Activated effector memory CD4-positive, alpha-beta T cell treated with anti-CD3 and anti-CD28 coated beads, Interleukin-2, amount 50 U/mL, for 16 hours (primary cell): ENCODE measurements around the gene EPHA4.

ENCODE experiments used
- DNase-seq: peaks from one replicate; pipeline ENCODE4 v3.0.0-alpha.2; 2020

Gene EPHA4

GRCh38 chr2:221501883-221502269, 70.2 kb downstream of the EPHA4 start:
- DNase-seq: no peak

- DNase-seq: no peak
These were observed 70.8 kb downstream of the EPHA4 start for GRCh38 chr2:221501210-221501882.

GRCh38 chr2:221500501-221501209, 71.4 kb downstream of the EPHA4 start:
- DNase-seq: no peak

- no peak for DNase-seq
These were observed 76.4 kb downstream of the EPHA4 start for GRCh38 chr2:221495731-221496130.

- DNase-seq: no peak
These were observed 77.5 kb downstream of the EPHA4 start for GRCh38 chr2:221494556-221494955.

GRCh38 chr2:221493391-221493790, 78.7 kb downstream of the EPHA4 start:
- no peak for DNase-seq

- DNase-seq: no peak
These were observed 79.5 kb downstream of the EPHA4 start for GRCh38 chr2:221492636-221493035.

- no peak for DNase-seq
These were observed 81.5 kb downstream of the EPHA4 start for GRCh38 chr2:221490506-221491060.

GRCh38 chr2:221488136-221488807, 83.8 kb downstream of the EPHA4 start:
- DNase-seq: no peak

GRCh38 chr2:221486106-221486505, 86.0 kb downstream of the EPHA4 start:
- no peak for DNase-seq

- no peak for DNase-seq
These were observed 86.6 kb downstream of the EPHA4 start for GRCh38 chr2:221485503-221485870.

GRCh38 chr2:221484761-221485502, 87.2 kb downstream of the EPHA4 start:
- DNase-seq: no peak

GRCh38 chr2:221482666-221483455, 89.2 kb downstream of the EPHA4 start:
- no peak for DNase-seq

- DNase-seq: no peak
These were observed 91.3 kb downstream of the EPHA4 start for GRCh38 chr2:221480821-221481220.

- no peak for DNase-seq
These were observed 91.9 kb downstream of the EPHA4 start for GRCh38 chr2:221480163-221480562.

- no peak for DNase-seq
These were observed 93.6 kb downstream of the EPHA4 start for GRCh38 chr2:221478485-221478863.

GRCh38 chr2:221477714-221478484, 94.2 kb downstream of the EPHA4 start:
- no peak for DNase-seq

GRCh38 chr2:221476195-221476594, 95.9 kb downstream of the EPHA4 start:
- no peak for DNase-seq

GRCh38 chr2:221473451-221473850, 98.7 kb downstream of the EPHA4 start:
- no peak for DNase-seq

- DNase-seq: no peak
These were observed 103.8 kb downstream of the EPHA4 start for GRCh38 chr2:221468317-221468716.

- no peak for DNase-seq
These were observed 104.5 kb downstream of the EPHA4 start for GRCh38 chr2:221467610-221468009.

GRCh38 chr2:221466744-221467143, 105.4 kb downstream of the EPHA4 start:
- DNase-seq: no peak
